ENCODE results near the gene SLC25A25. TPM values are rescaled to one million over a fixed set of nuclear protein-coding genes. Genes with fewer than 3 reads are reported as not detected.

The SLC25A25 gene
- total and polyA plus RNA-seq, 9 of the 15 experiments (the other 6 are each of a cell fraction or from before 2014, with no cell fraction given): 0.07 to 35.9 (median 23.2) TPM

DNA sequence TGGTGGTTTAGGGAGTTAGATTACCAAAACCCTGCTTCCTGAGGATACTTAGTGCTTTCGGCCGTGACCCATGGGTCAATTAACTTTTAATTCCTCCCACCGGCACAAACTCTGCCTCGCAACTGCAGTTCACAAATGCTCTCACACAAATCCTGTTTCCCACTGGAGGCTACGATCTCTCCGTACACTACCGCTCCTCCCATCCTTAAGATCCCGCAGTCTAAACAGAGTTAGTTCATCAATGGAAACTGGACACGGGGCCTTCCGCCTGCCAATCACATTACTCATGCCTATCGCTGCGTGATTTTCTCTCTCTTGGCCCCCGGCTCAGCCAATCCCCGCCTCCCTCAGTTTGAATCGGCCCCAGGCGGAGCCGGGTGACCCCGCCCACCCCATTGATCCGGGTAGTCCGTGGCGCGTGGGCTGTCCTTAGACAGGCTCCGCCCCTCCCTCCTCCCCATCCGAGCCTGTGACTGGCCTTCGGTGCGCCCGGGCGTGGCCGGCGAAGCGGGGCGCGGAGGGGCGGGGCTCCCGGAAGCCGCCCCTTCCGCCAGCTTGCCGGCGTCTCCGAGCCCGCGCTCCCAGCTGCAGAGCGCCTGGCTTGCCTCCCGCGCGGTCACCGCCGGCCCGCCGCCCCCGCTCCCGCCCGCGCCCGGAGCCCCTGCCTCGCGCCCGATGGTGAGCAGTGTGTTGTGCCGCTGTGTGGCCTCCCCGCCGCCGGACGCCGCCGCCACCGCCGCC is at the start of gene SLC25A25 (continued):
- TF ChIP-seq ZNF324 (CRISPR knock-in tag; IDR thresholded peaks at IDR 0.05): 0 out of 2 replicates have a peak, but pooled peaks have one; percentile 9
- no peak for TF ChIP-seq YBX1 (IDR thresholded peaks at IDR 0.05)
- peak; percentile 75 for TF ChIP-seq MYC (IDR thresholded peaks at IDR 0.05; ENCODE audit: low read depth, low read length)
- no peak for TF ChIP-seq MYC (CRISPR knock-in tag; IDR thresholded peaks at IDR 0.05; ENCODE audit: borderline replicate concordance, low read depth)
- peak; percentile 46; the same call in 1 of the 2 replicates for TF ChIP-seq USF2 (CRISPR knock-in tag; IDR thresholded peaks at IDR 0.05)
- TF ChIP-seq SUPT5H (IDR thresholded peaks at IDR 0.05): peak; percentile 76
- TF ChIP-seq, protein P1, sequence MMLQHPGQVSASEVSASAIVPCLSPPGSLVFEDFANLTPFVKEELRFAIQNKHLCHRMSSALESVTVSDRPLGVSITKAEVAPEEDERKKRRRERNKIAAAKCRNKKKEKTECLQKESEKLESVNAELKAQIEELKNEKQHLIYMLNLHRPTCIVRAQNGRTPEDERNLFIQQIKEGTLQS (IDR thresholded peaks at IDR 0.05): no peak
- TF ChIP-seq, protein P1 (CRISPR knock-in tag; conservative IDR thresholded peaks at IDR 0.05): no peak; the same call in 1 of the 2 replicates
- 0 out of 2 replicates have a peak, but pooled peaks have one; percentile 8 for TF ChIP-seq EP300 (IDR thresholded peaks at IDR 0.05; ENCODE audit: low read length)
- peak; percentile 70 for TF ChIP-seq HMGN3 (IDR thresholded peaks at IDR 0.05; ENCODE audit: borderline replicate concordance, extremely low read depth, insufficient read length, low read depth, low read length)
- peak; percentile 22 for TF ChIP-seq MTA3 (IDR thresholded peaks at IDR 0.05; ENCODE audit: borderline replicate concordance)
- peak; percentile 69 for TF ChIP-seq HNRNPK (IDR thresholded peaks at IDR 0.05; ENCODE audit: low read depth, low read length, poor library complexity, severe bottlenecking)
- TF ChIP-seq, protein P2, sequence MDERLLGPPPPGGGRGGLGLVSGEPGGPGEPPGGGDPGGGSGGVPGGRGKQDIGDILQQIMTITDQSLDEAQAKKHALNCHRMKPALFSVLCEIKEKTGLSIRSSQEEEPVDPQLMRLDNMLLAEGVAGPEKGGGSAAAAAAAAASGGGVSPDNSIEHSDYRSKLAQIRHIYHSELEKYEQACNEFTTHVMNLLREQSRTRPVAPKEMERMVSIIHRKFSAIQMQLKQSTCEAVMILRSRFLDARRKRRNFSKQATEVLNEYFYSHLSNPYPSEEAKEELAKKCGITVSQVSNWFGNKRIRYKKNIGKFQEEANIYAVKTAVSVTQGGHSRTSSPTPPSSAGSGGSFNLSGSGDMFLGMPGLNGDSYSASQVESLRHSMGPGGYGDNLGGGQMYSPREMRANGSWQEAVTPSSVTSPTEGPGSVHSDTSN (CRISPR knock-in tag; IDR thresholded peaks at IDR 0.05; ENCODE audit: low read depth): peak; percentile 76
- TF ChIP-seq, protein P2 (tag; conservative IDR thresholded peaks at IDR 0.05; ENCODE audit: low read depth): no peak; the same call in 1 of the 2 replicates
- peak; percentile 76; the same call in 1 of the 2 replicates for TF ChIP-seq TFAP4 (CRISPR knock-in tag; IDR thresholded peaks at IDR 0.05; ENCODE audit: borderline replicate concordance)
- TF ChIP-seq ZFP36 (IDR thresholded peaks at IDR 0.05; ENCODE audit: low read depth, low read length, partially characterized antibody): no peak
- peak; percentile 87; the same call in 1 of the 2 replicates for TF ChIP-seq SP1 (CRISPR knock-in tag; IDR thresholded peaks at IDR 0.05)
- no peak for TF ChIP-seq SMAD4 (CRISPR knock-in tag; conservative IDR thresholded peaks at IDR 0.05)
- peak in 2 of 3 experiments; percentile 32 to 42 for TF ChIP-seq YY1 (IDR thresholded peaks at IDR 0.05; ENCODE audit: borderline replicate concordance in 1 of 3, control insufficient read depth in 1 of 3, extremely low read depth in 1 of 3, insufficient read depth in 3 of 3, insufficient read length in 1 of 3, insufficient replicate concordance in 2 of 3, low read depth in 1 of 3, low read length in 2 of 3)
- TF ChIP-seq SMARCA4 (IDR thresholded peaks at IDR 0.05): 0 out of 2 replicates have a peak, but pooled peaks have one; percentile 24
